MM.1S (cell line): ENCODE results near the gene SIX1.

ENCODE experiments used
- CTCF ChIP-seq: fragments of 300-600 bp; sonication (generic); IDR thresholded peaks from 2 replicates; pipeline ENCODE4 v1.5.1; 2016; ENCODE audit warnings: antibody characterized with exemption, low read length, mixed read lengths
- EZH2 ChIP-seq: fragments of 300-600 bp; sonication (generic); optimal IDR thresholded peaks from 2 replicates; pipeline ENCODE3; 2017; ENCODE audit warnings: low read depth, mild to moderate bottlenecking, antibody characterized with exemption, low read length, mixed read lengths
- EZH2phosphoT487 ChIP-seq: fragments of 300-600 bp; sonication (generic); IDR thresholded peaks from 2 replicates; pipeline ENCODE4 v1.6.1; 2018; ENCODE audit warnings: antibody characterized with exemption, low read length

- TF ChIP-seq CTCF (no peak), EZH2 (no peak), EZH2phosphoT487 (no peak)
These were observed 17.0 kb downstream of the SIX1 start for GRCh38 chr14:60632257-60632656.
